GM04503 (cell line): ENCODE data around the gene TSPAN31.
A peak's percentile ranks its signal among the peaks of the same experiment; 100 is the strongest.

Experiments
- DNase-seq: peaks from one replicate; pipeline ENCODE4 v3.0.0-alpha.2; 2012; ENCODE audit warnings: low read depth

Gene TSPAN31

DNA sequence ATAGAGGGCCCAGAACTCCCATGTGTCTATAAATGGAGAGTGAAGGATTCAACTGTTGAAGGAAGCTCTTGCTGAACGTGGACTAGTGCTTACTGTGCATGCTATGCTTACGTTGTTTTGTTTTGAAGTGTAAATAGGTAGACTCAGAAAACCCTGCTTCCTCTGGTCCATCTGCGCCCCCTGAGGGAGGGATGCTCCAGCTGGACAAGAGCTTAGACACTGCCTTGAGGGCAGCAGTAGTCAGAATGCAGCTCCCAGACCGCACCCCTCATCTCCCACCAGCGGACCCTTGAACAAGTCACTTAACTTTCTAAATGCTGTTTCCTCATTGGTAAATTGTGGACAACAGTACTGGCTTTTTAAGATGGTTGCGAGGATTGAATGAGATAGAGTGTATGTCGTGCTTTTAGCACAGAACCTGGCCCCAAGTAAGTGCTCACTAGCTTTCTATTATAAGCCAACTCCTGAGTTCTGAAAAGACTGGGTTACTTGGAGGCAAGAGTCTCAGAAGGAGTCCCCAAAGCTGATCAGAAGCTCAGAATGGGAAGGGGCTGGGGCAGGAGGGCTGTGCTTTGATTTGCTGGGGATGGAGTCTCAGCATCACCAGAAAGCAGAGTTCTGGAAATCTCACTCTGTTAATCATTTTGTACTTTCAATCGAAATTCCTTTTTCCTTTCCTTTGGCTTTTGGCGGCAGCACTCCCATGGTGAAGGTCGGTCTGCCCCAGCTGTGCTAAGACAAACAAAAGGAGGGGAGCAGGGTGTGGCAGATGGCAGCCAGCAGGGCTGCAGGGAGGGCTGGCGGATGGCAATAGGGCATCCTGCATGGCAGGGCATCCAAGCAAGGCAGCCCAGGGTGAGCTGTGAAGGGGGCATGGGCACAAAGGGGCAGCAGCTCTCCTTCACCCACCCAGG is 21.9 kb upstream of the TSPAN31 start:
- DNase-seq: no peak

DNA sequence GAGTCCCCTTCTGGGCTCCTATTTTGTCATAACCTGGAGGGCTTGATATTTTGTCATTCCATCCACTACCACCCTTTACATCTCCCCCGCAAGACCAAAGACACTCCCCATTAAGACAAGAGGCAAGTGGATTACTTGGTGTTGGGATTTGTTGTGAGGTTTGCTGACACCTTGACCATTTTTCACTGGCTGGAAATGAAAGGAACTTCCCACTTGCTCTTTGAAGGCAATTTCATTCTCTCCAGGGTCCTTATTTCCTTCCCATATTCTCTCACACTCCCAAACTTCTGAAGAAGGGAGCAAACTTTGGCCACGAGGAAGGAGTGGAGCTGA is 21.2 kb upstream of the TSPAN31 start:
- DNase-seq: no peak

DNA sequence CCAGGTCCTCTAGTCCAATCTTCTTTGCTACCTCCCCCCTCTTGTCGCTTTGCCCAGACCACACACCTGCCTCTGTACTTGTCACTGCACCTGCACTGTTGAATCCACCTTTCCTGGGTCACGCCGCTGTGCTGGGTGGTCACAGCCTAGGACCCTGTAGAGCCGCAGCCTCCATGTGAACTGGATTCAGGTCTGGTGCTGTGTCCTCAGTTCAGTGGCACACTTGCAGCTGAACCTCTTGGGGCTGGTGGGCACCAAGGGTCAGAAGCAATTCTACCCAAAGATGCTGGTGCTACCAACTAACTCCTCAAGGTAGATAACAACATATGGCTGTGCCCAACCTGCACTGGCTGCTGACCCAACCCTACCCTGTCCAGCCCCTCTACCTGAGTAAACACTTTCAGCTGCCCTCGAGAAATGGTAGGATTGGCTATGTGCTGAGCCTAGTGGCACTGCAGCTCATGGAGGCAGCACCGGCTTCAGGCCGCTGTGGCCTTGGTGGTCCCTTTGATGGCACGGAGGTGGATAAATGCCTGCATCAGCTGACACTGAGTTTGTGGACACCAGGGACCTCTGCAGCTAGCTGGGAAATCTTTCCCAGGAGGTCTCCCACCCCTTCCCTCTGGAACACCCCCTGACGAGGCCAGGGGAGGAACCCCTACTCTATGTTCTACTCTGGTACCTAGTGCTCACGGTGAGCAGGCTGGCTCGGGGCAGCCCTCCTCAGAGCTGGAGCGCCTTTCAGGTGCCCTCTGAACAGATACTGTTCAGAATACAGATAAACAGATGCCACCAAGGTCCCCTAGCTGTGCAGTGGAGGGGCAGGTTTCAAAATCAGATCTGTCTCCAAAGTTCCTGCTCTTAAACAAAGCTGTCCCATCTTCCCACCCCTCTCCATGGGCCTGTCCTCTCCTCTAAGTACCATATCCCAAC is 20.6 kb upstream of the TSPAN31 start:
- DNase-seq: no peak

DNA sequence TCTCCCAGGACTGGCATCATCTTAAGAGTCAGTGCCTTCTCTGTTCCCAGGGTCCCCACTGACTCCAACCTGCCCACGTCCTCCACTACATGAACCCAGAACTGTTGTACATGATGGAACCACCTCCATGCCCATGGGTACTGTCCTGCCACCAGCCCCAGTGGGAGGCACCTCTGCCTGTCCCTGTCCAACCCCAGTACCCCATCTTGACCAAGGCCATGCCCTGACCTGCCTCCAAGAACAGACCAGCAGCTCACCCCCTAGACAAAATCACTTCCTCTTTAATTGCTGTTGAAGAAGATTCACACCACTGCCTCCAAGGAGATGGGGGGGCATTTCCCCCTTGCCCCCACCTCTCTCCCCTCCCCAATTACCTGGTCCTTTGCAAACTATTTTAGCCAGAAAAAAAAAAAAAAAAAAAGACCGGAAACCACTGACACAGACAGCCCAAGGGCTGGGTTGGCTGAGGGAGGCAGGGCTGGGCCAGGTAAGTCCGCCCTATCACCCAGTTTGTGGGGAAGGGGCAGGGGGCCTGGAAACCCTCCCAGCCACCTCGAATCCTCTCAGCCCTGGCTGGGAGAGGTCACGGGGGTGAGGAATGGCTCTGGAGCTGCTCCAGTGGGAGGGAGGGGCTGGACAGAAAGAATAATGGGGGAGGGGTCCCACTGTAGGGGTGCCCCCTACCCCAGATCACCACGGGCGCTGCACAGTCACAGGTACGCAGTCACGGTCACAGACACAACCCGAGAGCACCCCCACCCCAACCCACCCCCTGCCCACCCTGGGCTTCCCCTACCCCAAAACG is 19.7 kb upstream of the TSPAN31 start:
- no peak for DNase-seq

DNA sequence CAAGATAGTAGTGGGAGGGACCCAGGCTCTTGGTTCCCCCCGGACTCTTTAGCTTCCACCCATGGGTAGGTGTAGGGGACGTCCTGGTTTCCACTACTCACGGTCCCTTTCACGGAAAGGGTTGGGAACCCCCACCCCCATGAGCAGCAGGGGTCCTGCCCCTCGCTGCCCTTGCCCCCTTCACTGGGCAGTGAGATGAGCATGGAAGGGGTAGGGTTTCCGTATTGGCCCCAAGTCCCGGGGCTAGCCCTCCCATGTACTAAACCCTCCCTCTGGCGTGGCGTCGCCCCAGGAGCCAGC is 19.0 kb upstream of the TSPAN31 start:
- DNase-seq: no peak

DNA sequence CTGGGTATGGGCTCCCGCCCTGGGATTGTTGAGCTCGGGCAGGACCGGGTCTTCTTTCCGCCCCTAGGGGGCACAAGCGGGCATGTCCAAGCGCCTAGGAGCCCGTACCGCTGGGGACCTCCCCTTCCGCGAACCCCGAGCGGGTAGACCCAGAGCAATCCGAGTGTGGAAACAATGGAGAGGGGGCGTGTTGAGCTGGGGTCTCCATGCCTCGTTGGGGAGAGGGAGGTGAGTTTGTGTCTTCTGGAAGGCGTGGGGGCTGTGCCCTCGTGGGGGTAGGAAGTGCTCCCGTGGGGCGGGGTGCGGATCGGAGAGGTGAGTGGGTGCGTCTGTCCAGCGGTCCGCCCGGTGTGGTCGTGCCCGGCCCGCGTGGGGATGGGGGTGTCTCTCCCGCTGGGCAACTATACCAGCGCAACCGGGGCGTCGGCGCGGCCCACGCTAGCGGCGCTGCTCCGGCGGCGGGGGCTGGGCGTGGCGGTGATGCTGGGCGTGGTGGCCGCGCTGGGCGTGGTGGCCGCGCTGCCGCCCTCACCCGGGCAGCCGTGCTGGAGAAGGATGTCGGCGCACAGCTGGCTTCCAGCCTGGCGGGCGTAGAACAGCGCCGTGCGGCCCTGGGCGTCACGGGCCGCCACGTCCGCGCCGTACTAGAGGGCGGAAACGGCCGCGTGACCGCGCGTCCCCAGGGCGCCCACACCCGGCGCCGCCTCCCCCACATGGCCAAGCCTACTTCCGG is 18.5 kb upstream of the TSPAN31 start:
- DNase-seq: peak; percentile 34

DNA sequence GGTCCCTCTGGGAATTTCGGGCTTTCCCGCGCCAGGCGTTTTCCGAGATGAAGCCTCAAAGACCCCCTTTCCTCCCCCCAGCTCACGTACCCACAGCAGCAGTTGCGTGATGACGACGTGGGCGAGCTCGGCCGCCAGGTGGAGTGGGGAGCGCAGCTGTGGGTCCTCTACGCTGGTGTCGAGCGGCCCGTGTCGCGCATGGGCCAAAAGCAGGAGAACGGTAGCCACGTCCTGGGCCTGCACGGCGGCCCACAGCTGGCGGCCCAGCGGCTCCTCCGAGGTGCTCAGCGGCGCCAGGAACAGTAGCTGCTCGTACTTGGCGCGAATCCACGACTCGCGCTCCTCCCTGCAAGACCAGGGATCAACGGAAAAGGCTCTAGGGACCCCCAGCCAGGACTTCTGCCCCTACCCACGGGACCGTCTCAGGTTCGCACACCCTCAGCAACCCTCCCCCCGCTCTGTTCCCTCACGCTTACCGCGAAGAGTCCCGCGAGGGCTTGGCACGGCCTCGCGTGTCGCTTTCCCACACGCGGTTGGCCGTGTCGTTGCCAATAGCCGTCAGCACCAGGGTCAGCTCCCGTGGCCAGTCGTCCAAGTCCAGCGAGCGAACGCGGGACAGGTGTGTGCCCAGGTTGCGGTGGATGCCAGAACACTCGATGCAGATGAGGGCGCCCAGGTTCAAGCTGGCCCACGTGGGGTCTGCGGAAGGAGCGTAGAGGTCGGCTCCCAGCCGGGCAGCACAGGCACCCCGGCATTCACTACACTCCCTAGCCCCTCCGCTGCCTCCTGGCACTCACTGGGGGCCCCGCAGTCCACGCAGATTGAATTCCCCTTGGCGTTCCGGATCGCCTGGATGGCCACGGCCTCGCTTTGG is 17.7 kb upstream of the TSPAN31 start:
- DNase-seq: no peak

DNA sequence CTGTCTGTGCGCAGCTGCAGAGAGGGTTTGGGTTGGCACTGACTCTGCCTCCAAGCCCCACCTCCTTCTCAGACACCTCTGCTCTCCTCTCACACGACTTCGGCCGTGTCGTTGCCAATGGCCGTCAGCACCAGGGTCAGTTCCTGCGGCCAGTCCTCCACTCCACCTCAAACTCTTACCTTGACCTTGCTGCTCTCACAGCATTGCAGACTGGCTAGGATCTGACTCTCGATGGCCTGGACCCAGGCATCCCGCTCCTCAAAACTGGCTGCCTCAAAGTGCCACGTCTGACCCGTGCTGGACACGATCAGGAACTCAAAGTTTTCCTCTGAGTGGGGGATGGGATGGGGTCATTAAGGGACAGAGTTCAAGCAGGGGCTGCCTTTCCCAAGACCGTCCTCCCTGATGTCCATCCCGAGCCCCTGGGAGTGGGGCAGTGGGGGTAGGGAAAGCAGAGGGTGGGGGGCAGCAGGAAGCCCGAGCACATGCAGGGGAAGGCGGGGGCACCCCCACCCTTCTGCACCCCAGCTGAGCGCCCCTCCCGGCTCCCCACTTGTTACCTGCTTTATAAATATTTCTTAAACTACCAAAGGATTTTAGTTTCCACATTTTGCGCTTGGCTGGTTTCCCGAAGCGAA is 17.0 kb upstream of the TSPAN31 start:
- no peak for DNase-seq

DNA sequence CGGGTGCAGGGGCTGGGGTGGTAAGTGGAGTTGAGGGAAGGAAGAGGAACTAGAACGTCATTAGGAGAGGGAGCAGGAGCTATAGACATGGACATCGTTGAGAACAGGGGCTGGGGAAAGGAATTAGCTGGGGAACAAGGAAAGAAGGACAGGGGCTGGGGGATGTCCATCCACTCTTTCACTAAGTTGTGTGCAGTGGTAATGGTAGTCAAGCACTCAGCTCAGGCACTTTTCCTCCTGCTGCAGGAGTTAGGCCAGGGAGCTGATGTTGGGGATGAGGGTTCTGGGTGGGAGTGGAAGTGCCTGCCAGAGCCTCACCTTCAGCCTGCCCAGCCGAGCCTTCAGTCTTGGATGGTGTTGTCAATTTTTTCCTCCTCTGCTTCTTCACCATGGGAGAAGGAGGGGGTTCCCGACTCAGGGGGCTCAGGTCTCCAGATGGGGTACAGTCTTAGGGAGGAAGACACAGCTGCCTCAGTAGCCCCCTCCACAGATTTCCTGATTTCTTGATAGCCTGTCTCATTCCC is 15.5 kb upstream of the TSPAN31 start:
- no peak for DNase-seq

DNA sequence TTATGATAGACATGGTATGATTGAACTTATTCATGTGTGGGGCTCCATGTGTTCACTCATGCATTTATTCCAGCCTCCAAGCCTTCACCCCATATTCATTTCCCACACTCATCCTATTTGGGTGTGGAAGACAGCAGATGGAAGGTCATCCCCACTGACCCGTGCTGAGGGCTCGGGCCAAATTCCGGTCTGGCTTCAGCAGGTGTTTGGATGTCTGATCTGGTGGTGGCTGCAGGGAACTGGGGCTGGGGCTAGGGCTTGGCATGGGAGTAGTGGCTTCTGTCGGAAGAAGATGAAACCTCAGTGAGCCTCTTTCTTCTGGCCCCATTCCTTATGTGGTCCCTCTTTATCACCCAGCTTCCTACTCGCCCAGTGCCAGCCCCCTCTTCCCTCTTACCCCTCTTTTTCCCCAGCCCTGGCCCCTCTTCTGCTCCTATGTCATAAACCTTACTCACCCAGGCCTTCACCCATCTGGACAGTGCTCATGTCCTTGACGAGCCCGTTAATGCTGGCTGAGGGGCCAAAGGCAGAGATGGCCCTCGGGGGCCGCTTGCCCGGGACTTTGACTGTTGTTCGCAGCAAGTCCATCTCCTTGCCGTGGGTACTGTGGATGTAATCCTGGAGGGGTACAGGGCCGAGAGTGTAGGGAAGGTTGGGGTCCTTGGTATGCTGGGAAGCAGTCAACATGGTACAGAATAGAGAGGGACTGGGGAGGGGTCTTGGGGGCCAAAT is 14.3 kb upstream of the TSPAN31 start:
- DNase-seq: no peak

DNA sequence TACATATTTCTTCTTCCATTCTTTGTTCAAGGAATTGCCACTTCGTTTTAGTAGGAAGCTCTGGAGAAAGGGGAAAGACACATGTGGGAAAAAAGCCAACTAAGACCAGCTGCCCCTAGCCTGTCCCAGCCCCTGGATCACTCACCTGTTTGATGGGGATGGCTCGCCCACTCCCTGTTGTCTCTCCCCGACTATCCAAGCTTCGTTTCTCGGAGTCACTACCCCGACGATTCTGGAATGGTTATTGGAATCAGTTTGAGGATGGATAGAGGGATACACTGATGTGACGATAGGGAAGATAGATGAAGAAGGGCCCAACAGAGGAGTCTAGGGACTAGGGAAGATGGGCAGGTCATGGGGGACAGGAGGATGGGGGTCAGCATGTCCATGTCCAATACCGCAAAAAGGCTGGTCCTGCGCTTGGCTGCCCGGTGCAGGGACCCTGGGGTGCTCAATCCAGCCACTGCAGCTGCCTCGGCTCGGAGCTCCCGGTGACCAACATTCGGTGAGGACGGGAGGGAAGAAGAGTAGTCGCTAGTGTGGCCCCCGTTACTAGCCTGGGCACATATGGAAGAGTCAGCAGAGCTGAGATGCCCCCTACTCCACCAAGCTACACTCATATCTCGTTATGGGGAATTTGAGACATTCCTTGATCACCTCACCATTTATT is 13.3 kb upstream of the TSPAN31 start:
- no peak for DNase-seq

DNA sequence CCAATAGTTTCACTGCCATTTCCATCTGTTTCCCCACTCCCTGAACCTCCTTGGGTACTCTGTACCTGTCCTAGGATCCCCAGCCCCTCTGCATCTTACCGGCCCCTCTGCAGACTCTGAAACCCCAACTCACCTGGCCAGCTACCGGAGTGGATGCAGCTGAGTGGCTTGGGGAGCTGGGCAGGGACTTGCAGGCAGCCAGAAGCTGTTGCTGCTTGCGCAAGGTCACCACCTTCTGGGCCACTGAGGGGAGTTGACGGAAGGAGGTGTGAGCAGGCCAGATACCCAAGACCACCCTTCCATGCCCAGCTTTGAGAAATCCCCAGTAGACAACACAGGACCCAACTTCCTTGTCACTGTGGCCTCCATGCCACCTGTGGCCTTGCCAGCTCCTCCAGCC is 12.6 kb upstream of the TSPAN31 start:
- no peak for DNase-seq

DNA sequence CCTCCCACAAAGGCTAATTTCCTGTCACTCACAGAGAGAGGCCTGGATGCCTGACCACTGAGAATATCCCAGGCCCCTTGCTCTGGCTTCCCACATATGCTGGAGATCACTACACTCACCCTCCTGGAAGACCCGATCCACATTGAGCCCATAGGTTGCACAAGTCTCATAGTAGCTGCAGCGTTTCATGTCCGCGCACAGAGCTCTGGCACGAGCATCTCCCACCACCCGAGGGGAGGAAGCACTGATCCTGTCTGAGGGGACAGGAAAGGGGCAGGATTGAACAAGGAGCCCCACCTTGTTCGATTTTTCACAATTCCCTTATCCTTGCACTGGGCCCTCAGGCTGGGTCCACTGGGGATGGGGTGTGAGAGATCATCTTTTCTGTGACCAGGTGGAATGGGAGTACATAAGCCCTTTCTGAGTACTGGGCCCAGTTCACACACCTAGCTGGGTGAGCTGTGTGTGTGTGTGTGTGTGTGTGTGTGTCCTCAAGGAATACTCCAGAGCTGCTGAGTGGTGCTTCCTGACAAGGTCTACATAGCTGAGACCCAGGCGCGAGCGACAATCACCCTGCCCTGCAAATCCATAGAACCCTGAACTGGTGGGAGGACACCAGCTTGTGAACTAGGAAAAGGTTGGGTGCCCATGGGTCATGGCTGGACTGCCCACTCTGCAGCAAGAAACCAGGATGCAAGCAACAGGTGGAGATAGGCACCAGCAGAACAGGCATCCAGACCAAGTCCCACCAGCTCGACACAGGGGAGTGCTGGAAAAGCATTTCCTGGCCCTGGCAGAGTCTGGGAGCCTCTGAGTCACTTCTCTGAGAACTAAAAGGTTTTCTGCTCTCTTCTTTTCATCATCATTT is 11.9 kb upstream of the TSPAN31 start:
- DNase-seq: no peak

DNA sequence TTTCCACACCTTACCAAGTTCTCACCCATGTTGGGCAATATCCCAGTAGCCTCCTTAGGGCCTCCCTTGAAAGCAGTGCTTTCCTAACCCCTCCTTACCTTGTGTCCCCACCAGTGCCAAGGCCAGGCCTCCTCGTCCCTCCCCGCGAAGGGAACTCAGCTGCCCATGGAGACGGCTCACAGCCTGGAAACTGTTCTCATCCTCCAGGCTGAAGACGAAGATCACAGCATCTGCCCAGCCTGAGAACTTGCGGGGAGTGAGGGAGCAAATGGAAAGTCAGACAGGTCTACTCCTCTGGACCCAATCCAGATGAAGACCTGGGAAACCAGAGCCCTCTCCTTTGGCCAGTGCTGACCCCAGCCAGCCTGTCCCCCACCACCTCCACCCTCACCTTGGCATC is 10.9 kb upstream of the TSPAN31 start:
- DNase-seq: no peak

DNA sequence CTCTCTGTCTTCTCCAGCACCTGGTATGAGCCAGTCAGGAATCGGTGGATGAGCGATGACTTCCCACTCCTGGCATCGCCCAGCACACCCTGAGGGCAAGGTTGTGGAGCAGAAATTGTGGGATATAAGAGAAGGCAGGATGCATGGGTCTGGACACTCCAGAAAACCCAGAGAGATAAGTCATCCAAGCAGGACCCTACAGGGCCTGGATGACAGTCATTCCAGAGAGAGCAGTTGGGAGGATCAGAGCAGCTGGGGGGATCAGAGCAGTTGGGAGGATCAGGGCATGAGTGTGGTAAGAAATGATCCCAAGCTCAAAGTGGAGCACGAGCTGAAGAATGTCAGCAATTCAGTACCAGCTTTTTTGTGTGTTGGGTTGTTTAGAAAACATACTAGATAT is 10.2 kb upstream of the TSPAN31 start:
- no peak for DNase-seq

DNA sequence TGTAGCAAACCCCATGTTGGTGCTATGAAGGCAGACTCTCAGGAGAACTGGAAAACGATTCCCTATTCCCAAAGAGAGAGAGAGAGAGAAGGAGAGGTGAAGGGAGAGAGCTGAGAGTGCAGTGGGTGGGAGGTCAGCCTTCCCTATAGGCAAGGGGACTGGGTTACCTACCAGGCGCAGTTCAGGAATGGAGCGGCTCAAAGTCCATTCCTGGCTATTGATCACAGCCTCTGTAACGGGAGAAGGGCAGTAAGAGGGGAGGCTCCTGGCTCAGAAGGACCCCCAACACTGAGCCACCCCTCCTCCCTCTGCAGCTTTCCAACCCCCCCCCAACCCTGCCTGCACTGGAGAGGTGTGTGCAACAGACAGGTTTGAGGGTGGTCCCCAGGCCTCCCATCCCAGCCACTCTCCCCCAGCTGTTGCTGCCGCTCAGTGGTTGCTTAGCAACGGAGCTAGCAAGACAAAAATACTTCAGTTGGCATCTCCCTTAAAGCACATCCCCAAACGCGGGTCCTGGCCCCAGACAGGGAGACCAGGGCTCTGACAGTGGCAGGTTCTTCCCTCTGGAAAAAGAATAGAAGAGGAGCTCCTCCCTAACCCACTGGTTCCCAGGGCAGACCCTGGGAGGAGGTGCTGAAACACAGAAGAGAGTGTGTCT is 9.5 kb upstream of the TSPAN31 start:
- no peak for DNase-seq
